Gastroesophageal sphincter (tissue), 3 donors: ENCODE measurements around the gene HSPBP1.

Experiments
- CTCF ChIP-seq, 4 experiments: fragments of 200-600 bp in 2 of 4; fragments of 450-650 bp in 2 of 4; sonication (generic) in 1 of 4; IDR thresholded peaks; one replicate each; pipeline ENCODE4 v1.5.1; 2017 to 2019; ENCODE audit warnings: antibody characterized with exemption in 4 of 4, mild to moderate bottlenecking in 2 of 4, moderate library complexity in 2 of 4
- POLR2A ChIP-seq, 2 donors: fragments of 450-650 bp; IDR thresholded peaks; one replicate each; pipeline ENCODE4 v1.6.1; 2017; ENCODE audit warnings: antibody characterized with exemption in 2 of 2, mild to moderate bottlenecking in 2 of 2, moderate library complexity in 1 of 2

- TF ChIP-seq CTCF (IDR thresholded peaks at IDR 0.05) (no peak), POLR2A (IDR thresholded peaks at IDR 0.05) (no peak)
These were observed 15.4 kb downstream of the HSPBP1 start for GRCh38 chr19:55264531-55264930.
